HG02885 (cell line): ENCODE data around the gene GRID1.
A peak's percentile ranks its signal among the peaks of the same experiment; 100 is the strongest.
"Not testable (repeated sequence)": the region's sequence is repeated elsewhere in the genome, so short reads cannot be mapped to it uniquely, and the experiment has no call there.

Experiments used
- ATAC-seq: cut with Tn5 transposase; IDR thresholded peaks from one replicate; pipeline ENCODE4 v1.9.1; 2021; ENCODE audit warnings: mild to moderate bottlenecking; ENCODE audit not compliant: unreplicated experiment, poor library complexity

GRID1 gene

DNA sequence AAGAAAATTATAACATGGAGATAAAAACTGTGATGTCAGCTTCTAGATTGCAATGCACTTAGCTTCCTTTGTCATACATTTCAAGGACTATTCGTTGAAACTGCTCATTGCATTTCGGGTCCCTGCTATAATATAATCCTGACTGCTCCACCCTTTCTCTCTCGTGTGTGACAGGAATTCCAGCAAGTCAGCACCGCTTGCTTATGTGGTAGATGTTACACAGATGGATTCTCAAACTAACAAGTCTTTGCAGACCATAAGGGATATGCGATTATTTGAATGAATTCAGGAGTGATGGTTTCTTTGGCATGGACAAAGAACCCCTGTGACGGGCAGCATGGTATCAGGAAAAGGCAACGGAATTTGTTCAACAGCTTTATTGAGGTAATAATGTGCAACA is 184.0 kb downstream of the GRID1 start:
- ATAC-seq = no peak

- no peak for ATAC-seq
Measured at GRCh38 chr10:86182150-86182549, 184.4 kb downstream of the GRID1 start.

DNA sequence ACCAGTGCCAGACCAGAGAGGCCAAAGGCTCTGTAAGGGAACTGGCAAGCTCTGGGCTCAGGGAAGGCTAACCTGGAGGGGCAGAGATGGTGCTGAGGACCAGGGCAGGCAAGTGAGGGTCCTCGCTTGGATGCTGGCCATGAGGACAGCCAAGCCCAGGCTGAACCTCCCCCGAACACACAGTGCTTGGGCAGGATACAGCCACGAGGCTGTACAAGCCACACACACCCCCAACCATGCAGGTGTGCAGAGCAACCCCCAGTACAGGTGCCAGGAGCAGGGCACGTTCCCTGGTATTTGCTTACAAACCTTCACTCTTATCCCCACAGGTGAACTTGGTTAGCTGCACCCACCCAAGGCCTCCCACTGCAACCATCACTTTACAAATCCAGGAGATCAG is 185.7 kb downstream of the GRID1 start:
- ATAC-seq = no peak

GRCh38 chr10:86179961-86180360 is 186.6 kb downstream of the GRID1 start:
- no peak for ATAC-seq

- ATAC-seq = no peak
Measured at GRCh38 chr10:86179153-86179524, 187.5 kb downstream of the GRID1 start.

- ATAC-seq = no peak
Measured at GRCh38 chr10:86178401-86179152, 188.0 kb downstream of the GRID1 start.

GRCh38 chr10:86177537-86178155 is 188.9 kb downstream of the GRID1 start:
- ATAC-seq = no peak

- ATAC-seq = no peak
Measured at GRCh38 chr10:86176850-86177536, 189.6 kb downstream of the GRID1 start.

- not testable (repeated sequence) for ATAC-seq
Measured at GRCh38 chr10:86175476-86175875, 191.1 kb downstream of the GRID1 start.

- no peak for ATAC-seq
Measured at GRCh38 chr10:86172301-86172700, 194.3 kb downstream of the GRID1 start.

DNA sequence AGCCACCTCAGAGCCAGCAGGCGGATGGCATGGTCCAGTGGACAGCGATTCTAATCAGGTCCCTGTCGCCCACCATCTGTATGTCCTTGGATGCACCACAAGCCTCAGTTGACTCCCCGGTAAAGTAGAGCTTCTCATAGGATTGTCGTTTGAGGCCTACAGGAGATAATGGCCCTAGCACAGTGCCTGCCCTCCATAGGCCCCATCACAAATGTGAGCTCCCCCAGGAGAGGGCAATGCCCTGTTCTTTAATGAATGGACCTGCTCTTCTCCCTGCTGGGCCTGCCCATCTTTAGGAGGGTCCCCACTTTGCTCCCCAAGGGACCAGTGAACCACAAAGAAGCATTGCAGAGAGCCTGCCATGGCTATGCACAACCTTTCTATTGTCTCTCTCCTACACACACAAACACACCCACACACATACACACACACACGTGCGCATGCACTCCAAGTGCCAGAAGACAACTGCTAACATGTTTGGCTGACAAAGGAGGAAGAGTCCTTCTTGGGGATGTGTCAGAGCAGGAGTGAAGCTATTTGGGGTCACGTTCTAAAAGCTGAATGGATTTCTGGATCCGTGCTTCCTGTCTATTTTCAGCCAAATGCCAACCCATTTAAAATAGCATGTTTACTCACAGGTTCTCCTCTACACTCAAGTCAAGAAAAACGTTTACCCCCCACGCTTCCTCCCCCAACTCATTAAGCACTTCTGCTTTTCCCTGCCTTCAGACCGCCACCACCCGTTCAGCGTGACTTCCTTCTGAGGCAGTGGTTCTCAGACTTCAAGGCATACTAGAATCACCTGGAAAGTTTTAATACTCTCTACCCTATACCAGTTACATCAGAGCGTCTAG is 196.1 kb downstream of the GRID1 start:
- peak; percentile 73 for ATAC-seq

- no peak for ATAC-seq
Measured at GRCh38 chr10:86169506-86170254, 196.9 kb downstream of the GRID1 start.

DNA sequence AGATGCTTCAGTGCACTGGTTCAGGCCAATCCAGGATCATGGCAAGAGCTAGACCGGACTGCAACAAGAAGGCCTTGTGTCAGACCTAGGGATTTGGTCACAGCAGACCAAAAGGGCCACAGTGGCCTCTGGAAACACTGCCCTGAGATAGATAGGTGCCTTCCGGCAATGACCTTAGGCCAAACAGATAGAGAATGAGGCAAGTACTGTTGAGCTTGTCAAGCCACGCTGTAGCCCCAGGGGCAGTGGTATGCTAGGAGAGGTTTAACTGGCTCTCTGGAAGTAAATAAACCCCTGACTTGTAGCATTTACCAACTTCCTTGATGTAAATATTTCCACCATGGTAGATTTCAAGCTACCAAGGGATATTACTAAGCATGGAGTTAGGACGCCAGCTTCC is 197.5 kb downstream of the GRID1 start:
- no peak for ATAC-seq

DNA sequence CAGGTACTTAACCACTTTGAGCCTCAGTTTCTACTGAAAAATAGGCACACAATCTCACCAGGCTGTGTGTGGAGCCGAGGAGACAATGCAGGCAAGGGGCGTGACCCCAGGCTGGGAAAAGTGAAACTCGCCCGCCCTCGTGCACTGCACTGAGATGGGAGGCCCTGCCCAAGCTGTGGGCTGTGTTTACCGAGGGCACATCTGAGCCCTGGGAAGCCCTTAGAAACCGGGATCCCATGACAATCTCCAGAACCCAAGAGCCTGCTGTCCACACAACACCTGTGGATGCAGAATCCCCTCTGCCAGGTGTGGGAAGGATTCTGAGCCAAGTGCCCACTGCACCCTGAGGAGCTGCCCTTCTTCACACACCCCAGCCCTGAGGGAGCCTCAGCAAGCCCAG is 198.3 kb downstream of the GRID1 start:
- no peak for ATAC-seq

DNA sequence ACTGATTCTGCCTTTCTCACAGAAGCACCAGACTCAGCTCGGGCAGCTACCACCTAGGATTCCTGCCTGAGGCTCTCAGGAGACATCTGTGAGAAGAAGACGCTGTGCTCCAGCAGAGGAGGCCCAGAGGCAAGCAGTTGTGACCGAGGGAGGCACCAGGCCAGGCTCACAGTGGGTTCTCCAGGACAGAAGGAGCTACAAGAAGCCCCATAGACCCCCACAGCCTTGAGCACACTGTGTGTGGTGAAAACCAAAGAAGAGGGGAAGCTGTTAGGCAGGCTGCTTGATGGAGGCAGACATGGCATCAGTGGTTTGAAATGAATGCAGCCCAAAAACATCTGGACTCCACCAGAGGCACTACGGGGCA is 198.8 kb downstream of the GRID1 start:
- ATAC-seq = no peak

DNA sequence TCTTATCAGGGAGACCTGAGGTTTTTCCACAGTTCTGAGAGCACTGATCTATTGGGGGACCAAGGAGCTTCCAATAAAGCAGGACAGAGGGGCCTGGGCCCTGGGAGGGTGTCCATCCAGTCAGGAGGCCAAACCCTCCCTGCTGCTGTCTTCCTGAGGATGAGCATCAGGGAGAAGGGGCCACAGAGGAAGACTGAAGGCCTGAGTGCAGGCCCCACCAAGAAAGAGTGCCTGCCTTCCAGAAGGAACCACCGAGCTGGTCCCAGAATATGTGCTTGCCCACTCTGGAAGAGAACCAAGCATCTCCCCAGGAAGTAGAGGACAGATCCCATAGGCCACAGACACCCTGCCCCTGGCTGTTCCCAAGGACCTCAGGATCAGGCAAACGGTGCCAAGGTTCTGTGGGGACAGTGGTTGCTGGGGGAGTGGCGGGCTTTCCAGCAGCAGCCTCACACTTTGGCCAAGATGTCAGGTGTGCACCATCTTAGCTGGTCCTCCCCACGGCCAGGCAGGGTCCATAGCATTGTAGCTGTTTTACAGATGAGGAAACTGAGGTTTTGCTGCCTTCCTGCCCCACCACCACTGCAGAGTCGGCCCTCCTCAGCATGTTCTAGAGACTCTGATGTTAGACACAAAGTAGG is 199.4 kb downstream of the GRID1 start:
- ATAC-seq = no peak

DNA sequence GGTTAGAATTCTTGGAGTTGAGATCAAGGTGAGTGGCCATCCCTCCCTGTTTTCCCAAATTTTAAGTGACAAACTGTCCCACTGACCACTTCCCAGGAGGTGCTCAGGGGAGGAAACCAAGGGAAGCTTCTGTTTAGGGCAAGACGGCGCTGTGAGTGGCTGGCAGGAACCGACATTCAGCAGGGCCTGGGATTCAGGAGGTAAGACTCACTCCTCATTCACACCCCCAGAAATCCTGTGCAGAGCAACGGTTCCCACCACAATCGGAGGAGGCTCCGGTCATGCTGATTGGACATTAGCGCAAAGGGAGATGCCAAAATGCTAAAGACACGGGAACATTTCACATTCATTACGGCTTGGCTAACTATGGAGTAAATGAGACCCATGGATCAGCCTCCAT is 200.9 kb downstream of the GRID1 start:
- no peak for ATAC-seq

- no peak for ATAC-seq
Measured at GRCh38 chr10:86164960-86165630, 201.5 kb downstream of the GRID1 start.

DNA sequence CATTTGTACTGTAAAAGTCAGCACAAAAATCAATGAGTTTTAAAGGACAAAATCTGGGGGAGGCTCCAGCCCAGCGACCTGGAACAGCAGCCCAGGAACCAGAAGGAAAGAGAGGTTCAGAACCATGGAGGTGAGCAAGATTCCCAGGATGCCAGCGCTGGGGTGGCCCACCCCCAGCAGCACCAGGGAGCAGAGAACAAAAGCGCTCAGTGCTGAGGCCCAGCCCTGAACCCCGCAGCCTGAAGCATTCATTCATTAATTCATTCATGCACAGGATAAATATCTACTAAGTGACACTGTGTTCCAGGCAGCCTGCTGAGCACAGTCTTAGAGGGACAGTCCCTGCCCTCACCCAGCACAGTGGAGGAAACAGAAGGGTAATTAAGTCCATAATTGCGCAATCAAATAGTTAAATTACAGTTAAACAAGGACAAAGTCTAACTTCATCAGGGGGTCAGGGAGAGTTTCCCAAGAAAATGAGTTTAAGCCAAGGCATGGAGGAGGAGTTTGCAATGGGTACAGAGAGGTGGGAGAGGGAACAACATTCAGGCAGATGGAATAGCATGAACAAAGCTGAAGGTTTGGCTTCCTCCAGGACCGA is 202.3 kb downstream of the GRID1 start:
- no peak for ATAC-seq
